SK-N-SH (cell line): ENCODE data around the gene PRKG1.

Experiments used
- EP300 ChIP-seq, 2 experiments: IDR thresholded peaks; 2 replicates each; pipeline versions ENCODE4 v1.4.0 to v1.6.1; 2012; ENCODE audit warnings: borderline replicate concordance in 1 of 2, low read depth in 1 of 2, low read length in 1 of 2
- GABPA ChIP-seq: IDR thresholded peaks from 2 replicates; pipeline ENCODE4 v1.4.0; 2012; ENCODE audit warnings: low read depth, mild to moderate bottlenecking
- TAF1 ChIP-seq: IDR thresholded peaks from 2 replicates; pipeline ENCODE4 v1.6.1; 2012; ENCODE audit warnings: low read depth, mild to moderate bottlenecking, low read length, moderate library complexity, borderline replicate concordance

DNA sequence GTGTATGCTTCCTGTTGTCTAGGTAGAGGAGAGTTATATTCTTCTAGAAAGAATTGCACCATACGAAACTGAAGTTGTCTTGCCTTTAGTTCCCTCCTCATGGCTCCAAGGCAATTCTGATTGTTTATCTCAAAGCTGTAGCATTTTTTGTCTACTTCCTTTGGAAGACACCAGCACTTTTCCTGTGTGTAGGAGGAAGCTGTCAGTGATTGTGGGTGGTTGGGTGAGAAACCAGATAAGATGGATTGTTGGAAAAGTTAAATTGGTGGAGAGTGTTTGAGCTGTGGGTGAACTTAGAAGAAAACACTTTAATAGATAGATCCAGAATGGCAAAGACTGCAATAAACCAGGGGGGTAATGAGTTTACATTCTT is 637.2 kb downstream of the PRKG1 start:
- TF ChIP-seq TAF1 (no peak), GABPA (no peak), EP300 (IDR thresholded peaks at IDR 0.05; ENCODE audit: borderline replicate concordance in 1 of 2, low read depth in 1 of 2, low read length in 1 of 2) (no peak)
